GM21528 (cell line): ENCODE results near the gene MAP6.

Source experiments
- ATAC-seq: cut with Tn5 transposase; IDR thresholded peaks from one replicate; pipeline ENCODE4 v1.9.1; 2021; ENCODE audit warnings: mild to moderate bottlenecking, moderate library complexity; ENCODE audit not compliant: unreplicated experiment, low FRiP score

The MAP6 gene

GRCh38 chr11:75633409-75634066 lies 35.3 kb downstream of the MAP6 start:
- no peak for ATAC-seq

GRCh38 chr11:75632962-75633361 lies 35.9 kb downstream of the MAP6 start:
- no peak for ATAC-seq

DNA sequence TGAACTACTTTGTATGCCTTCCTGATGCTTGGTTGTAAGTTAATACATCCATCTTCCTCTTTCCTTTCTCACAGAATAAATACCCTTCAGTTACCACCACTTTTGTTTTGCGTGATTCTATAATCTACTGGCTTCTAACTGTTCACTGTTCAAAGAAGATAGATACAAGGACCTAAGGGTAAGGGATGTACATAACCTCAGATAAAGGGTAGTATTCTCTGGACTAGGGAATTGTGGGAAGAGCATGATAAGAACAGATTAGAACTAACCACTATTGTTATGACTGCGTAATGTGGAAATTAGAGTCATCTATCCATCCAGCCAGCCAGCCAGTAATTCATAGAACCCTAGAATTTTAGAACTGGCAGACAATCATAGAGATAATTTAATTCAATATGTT lies 36.4 kb downstream of the MAP6 start:
- ATAC-seq, result no peak

DNA sequence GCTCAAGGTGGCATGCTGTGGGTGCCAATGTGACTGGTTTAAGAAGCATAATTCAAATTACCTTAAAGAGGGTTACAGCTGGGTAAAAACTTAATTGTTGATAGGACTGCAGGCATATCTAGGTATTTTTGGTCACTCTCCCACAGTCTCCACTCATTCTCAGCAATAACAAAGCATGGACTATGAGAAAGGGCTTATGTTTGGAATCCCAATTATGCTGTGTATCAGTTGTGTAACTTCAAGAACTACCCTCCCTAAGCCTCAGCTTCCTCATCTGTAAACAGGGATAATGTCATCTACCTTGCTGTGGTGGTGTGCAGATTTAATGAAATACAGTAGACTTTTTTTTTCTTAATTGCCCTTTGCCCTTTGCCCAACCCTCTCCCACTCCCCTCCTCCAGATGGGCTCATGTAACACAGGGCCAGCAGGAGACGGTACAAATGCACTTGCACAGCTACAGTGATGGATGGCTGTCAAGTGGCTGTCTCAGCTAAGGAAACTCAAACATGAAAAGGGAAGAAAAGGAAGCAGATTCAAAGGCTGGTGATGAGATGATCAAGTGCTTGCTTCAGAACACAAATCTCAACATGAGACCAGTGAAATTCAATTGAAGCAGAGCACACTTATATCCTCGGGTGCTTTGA lies 37.6 kb downstream of the MAP6 start:
- ATAC-seq, result no peak

DNA sequence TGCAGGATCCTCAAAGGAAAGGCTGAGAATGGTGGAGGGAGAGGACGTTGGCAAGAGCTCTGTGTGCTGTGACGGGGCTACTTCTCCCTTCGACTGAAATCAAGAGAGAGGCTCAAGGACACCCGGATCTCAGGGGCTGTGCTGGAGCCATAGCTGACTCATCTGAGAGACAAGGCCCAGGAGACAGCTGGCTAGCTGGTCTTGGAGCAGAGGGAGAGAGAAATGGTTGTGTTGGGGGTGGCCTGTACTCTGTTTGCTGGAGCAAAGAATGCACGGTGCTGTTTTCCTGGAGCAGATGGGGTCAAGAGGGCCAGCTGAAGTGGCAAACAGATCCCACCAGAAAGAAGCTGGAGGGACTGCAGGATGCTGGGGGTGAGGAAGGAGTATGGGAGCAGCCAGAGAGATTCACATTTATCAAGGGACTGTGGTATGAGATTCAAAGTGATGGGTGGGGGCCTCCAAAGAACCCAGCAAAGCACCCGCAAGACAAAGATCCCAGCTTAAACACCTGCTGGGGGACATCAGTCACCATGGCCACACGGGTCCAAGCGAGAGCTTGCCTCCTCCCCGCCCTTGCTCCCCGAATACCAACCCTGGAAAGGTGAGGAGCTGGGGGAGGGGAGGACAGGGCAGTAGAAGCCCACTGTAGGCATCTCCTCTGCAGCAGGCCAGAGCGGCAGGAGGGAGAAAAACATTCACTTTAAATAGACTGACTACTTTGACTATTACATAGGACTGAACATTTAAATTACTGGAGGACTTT lies 40.8 kb downstream of the MAP6 start:
- ATAC-seq, result no peak

DNA sequence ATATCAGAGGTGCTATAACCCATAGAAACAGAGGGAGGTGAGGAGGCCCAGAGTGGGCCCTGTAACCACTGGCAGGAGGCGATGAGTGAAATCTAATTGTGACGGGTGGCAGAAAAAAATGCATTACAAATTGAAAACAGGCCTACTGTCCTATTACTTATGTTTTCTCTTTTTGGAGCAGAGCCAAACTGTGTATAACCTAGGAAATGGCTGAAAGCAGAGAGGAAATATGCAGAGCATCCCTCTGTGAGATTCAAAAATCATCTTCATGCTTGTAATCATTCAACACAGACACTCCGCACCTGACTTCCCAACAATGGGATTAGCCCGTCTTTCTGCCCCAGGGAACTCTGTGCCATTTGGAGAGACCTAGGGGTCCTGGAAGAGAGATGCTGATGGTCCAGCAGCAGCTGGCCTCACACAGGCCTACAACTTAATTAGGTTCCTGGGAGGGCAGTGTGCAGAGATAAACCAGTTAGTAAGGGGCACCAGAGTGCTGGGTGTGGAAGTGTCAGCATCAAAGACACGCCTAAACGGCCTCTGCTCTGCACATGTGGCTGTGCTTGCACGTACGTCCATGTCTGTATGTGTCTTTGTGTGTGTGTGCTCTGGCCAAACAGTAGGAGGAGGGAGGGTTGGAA lies 41.8 kb downstream of the MAP6 start:
- no peak for ATAC-seq

DNA sequence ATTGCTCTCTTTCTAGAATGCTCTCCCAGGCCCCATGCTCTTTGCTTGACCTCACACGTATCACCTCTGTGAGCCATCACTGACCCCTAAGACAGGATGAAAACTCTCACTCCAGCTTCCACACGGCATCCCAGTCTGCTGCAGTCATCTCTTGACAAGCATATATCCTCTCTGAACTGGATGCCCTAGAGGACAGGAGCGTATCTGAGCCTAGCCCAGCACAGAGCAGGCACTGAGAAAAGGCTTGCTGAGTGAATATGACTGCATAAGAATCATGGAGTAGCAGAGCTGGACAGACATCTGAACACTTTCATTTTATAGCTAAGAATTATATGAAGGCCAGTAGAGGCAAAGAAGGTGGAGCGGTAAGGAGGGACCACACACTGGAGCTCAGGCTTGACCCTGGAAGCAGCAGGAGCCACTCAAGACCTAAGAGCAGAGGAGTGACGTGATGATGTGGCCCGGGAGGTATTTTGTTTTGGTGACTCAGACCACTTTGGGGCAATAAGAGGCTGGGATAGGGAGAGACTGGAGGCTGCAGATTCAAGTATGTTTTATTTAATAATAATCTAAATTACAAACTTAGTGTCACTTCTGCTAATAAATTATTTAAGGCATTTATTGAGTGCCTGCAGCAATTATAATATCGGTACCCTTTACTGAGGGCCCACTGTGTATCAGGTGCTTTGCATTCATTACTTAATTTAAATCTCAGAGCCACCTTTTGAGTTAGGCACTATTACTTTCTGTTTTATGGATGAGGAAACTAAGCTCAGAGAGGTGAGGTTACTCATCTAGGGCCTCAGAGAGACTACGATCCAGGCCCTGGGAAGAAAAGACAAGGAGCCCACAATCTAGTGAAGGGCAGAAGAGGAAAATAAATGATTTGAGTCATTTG lies 42.6 kb downstream of the MAP6 start:
- no peak for ATAC-seq

- no peak for ATAC-seq
Observed at GRCh38 chr11:75625021-75625420, 43.8 kb downstream of the MAP6 start.

DNA sequence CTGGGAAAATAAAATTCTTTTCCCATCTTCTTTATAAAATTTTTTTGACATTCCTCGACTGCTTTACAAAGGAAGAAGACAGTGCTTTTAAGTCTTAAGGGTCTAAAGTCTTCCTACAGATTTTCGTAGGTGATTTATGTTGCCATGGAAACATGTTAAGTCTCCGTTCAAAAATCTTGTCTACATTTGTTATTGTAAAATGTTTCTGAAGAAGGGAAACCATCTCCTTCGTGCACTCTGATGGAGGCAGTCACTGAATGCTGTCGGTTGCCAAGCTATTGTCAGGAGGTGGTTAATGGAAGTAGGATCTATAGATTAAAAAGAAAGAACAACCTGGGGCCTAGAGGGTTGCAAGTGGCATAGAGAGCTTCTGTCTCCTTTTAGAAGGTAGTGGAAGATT lies 52.6 kb downstream of the MAP6 start:
- ATAC-seq, result no peak

DNA sequence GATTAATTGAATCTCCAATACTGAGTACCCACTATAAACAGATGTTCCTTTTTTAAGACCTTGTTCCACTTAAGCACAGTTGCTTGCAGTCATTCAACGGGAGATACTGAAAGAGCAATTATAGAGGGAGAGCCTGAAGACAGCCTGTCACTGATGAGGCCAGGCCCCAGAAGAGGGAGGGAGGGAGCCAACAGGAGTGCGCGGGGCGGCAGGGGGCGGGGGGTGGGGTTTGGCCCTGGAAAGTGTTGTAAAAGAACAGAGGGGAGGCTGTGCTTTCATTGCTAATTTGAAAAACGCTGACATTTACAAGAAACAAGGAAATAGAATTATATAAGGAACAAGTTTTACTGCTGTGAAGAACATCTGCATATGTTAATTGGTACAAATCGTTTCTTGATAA lies 53.1 kb downstream of the MAP6 start:
- no peak for ATAC-seq

DNA sequence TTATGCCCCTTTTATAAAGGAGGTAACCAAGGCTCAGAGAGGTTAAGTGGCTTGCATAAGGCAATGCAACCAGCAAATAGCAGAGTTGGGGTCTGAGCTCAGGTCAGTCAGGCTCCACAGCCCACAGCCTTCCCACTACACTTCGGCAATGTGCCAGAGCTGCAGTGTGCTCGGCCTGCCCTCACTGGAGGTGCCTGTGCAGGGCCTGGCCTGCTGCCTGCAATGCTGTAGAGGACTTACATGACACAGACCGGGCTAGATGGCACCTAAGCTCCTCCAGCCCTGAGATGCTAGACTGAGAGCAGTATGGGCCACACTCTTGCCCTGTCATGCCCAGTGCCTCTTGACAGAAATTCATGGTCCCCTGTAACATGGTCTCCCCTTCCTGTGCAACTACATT lies 57.0 kb downstream of the MAP6 start:
- no peak for ATAC-seq

GRCh38 chr11:75606099-75606498 lies 62.7 kb downstream of the MAP6 start:
- no peak for ATAC-seq

DNA sequence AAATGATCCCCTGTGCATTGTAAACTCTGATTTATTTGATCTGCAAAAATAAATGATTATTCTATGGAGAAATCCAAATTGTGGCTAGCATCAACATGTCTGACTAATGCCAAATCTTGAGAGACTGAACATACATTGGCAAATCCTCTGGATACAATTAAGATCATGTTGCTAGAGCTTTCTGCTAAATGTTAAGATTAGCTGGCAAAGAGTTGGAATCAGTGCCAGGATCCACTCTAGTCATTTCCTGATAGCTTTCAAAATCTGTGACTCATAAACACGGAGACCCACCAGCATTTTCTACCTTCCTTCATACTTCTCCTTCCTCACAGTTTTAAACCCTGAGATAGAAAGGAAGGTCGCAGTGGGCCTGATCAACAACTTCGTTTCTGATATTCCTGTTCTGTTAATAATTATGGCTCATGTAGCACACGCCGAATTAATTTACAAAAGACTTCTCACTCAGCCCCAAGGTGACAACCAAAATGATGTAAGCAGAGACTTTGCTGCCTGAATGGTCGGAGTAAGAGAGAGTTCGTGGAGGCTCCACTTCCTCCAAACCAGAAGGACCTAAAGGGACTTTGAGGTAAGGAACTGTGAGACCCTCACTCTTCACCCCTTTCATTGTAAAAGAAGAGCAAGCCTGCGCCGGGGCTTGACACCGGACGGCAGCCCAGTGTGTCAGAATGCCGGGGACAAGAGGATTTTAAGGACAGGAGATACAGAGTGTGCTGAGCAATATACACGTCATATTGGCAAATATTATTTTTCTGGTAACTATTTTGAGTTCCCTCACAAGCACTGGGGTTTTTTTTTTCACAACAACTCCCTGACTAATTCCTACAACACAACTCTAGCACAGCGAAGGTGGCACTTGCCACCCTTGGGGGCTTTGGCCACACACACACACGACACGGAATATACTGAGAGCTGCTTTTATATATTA lies 64.8 kb downstream of the MAP6 start:
- no peak for ATAC-seq

- no peak for ATAC-seq
Observed at GRCh38 chr11:75602951-75603350, 65.9 kb downstream of the MAP6 start.

DNA sequence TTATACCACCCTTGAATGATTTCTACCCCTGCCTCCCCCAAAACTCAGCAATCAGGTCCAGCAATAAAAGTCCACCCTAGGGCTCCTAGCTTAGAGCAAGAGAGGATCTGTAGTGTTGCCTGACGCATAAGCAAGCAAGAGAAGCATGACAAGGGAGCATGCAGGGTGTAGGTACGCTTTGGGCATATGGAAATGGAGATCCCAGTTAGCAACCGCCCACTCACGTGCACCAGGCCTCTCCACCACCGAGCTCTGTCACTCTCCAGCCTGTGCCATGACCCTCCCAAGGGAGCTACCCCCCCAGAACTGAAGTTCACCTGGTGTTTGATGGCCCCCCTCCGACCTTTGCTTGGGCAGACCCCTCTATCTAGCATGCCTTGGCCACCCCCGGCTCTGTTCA lies 67.3 kb downstream of the MAP6 start:
- no peak for ATAC-seq

GRCh38 chr11:75600356-75600755 lies 68.5 kb downstream of the MAP6 start:
- no peak for ATAC-seq

- ATAC-seq, result no peak
Observed at GRCh38 chr11:75598900-75599299, 69.9 kb downstream of the MAP6 start.

DNA sequence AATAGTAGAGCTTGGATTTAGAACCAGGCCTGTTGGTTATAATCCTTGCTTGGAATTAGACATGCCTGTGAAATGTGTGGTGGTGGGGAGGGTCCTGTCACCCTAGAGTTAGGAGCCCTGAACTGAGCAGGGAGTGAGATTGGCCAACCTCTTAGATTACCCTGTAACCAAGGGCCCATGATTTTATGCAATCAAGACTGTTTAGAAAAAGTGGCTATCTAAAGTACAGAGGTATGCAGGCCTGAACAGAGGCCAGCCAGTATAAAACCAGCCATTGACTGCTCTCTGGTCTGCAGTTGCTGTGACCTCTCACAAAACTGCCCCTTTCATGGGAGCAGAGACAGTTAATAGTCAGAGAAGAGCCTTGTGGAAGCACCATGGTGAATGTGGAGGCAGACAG lies 70.6 kb downstream of the MAP6 start:
- ATAC-seq, result no peak

- ATAC-seq, result no peak
Observed at GRCh38 chr11:75597636-75598035, 71.2 kb downstream of the MAP6 start.
